Smooth muscle cell (in vitro differentiated cells): Measurements from ENCODE around the gene GRIK5. TPM values are rescaled to one million over a fixed set of nuclear protein-coding genes. Genes with fewer than 3 reads are reported as not detected.
"Not testable (repeated sequence)": the region's sequence is repeated elsewhere in the genome, so short reads cannot be mapped to it uniquely, and the experiment has no call there.

Experiments
- DNase-seq: peaks from one replicate; lab custom pipeline; 2025; ENCODE audit not compliant: unreplicated experiment; lab: John Stamatoyannopoulos, UW
- H2AFZ ChIP-seq: fragments of 200-600 bp; sonication (generic); 2 replicates; pipeline ENCODE4 v1.6.0; 2016; ENCODE audit warnings: antibody characterized with exemption, low read depth, mild to moderate bottlenecking
- H3F3A ChIP-seq: fragments of 200-600 bp; sonication (generic); 2 replicates; pipeline ENCODE4 v1.6.0; 2017; ENCODE audit warnings: antibody characterized with exemption, low read depth
- H3K27ac ChIP-seq: fragments of 200-600 bp; sonication (generic); 2 replicates; pipeline ENCODE4 v1.5.1; 2016; ENCODE audit warnings: low read depth, mild to moderate bottlenecking
- H3K27me3 ChIP-seq: fragments of 200-600 bp; sonication (generic); 2 replicates; pipeline ENCODE4 v1.6.1; 2016; ENCODE audit warnings: low read depth, mild to moderate bottlenecking
- H3K36me3 ChIP-seq: fragments of 200-600 bp; sonication (generic); 2 replicates; pipeline ENCODE4 v1.5.1; 2016; ENCODE audit warnings: low read depth
- H3K4me1 ChIP-seq: fragments of 200-600 bp; sonication (generic); 2 replicates; pipeline ENCODE4 v1.5.1; 2016; ENCODE audit warnings: low read depth
- H3K4me2 ChIP-seq: fragments of 200-600 bp; sonication (generic); 2 replicates; pipeline ENCODE4 v1.6.0; 2016; ENCODE audit warnings: mild to moderate bottlenecking
- H3K4me3 ChIP-seq: fragments of 200-600 bp; sonication (generic); 2 replicates; pipeline ENCODE4 v1.5.1; 2016; ENCODE audit warnings: mild to moderate bottlenecking
- H3K79me2 ChIP-seq: fragments of 200-600 bp; sonication (generic); 2 replicates; pipeline ENCODE4 v1.6.0; 2016; ENCODE audit warnings: low read depth, mild to moderate bottlenecking
- H3K9ac ChIP-seq: fragments of 200-600 bp; sonication (generic); 2 replicates; pipeline ENCODE4 v1.6.0; 2016; ENCODE audit warnings: low read depth
- H3K9me3 ChIP-seq: fragments of 200-600 bp; sonication (generic); replicated peaks from 2 replicates; pipeline ENCODE4 v1.5.1; 2016; ENCODE audit warnings: low read depth
- H4K20me1 ChIP-seq: fragments of 200-600 bp; sonication (generic); 2 replicates; pipeline ENCODE4 v1.6.0; 2016; ENCODE audit warnings: low read depth
- CTCF ChIP-seq: fragments of 200-600 bp; sonication (generic); IDR thresholded peaks from 2 replicates; pipeline ENCODE4 v1.5.1; 2017; ENCODE audit warnings: borderline replicate concordance, mild to moderate bottlenecking, antibody characterized with exemption; ENCODE audit not compliant: insufficient read depth, poor library complexity, severe bottlenecking
- WGBS: methylation state at CpG from one replicate; pipeline ENCODE4 v1.1.7; 2016; ENCODE audit warnings: low lambda C conversion rate; 5-methylcytosine and 5-hydroxymethylcytosine counted together
- polyA plus RNA-seq: library from polyadenylated mRNA; unstranded; fragments of >200 nt; fragmentation: Nextera tagmentation; extraction: Ambion mirVana; gene quantifications from 2 replicates; pipeline ENCODE4 v1.2.1, GENCODE V29; 2016
- total RNA-seq: library from RNA; depleted of rRNA; stranded (reverse); fragments of >200 nt; gene quantifications from 2 replicates; pipeline ENCODE4 v1.2.3, GENCODE V29; 2014

Gene GRIK5
- total and polyA plus RNA-seq, 2 experiments from 2014 or later, result 0.67 to 2.0 TPM

DNA sequence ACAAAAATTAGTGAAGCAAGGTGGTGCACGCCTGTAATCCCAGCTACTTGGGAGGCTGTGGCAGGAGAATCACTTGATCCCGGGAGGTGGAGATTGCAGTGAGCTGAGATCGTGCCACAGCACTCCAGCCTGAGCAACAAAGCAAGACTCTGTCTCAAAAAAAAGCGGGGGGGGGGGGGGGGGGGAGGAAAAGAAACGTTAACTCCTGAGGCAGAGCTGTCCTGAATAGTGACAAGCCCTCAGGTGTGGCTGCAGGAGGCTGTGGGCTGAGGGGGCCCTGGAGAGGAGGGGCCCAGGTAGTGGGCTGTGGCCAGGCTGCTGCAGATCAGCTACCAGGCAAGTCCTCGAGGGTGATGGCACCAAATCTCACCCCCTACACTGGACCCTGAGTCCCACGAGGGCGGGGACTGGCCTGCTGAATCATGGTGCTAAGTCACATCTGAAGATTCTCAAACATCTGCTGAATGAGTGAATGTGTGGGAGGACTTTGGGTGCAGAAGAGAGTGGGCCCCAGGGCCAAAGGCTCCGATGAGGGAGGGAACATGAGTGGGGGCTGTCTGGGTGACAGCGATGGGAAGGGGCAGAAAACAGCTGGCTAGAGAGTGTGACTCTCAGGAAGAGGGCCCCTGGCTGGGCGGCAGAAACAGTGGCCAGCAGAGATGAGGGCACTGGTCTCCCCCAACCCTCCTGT, 51.4 kb downstream of the GRIK5 start:
- no peaks in the 10 kb centered on the region for H3K27me3 ChIP-seq
- no peaks in the 10 kb centered on the region for H3K9me3 ChIP-seq
- H2AFZ ChIP-seq, result no peak overlapping the region
- H3K36me3 ChIP-seq, result no peaks in the 10 kb centered on the region
- no peak overlapping the region for H3K4me3 ChIP-seq
- 59% methylated on average over 9 of the region's 11 CpGs for WGBS
- no peak overlapping the region for H3K27ac ChIP-seq
- no peak for TF ChIP-seq CTCF
- H3K4me1 ChIP-seq, result no peaks in the 10 kb centered on the region
- no peaks in the 10 kb centered on the region for H3K79me2 ChIP-seq
- H3K9ac ChIP-seq, result no peak overlapping the region
- no peak overlapping the region for H3K4me2 ChIP-seq
- no peaks in the 10 kb centered on the region for H4K20me1 ChIP-seq
- no peaks in the 10 kb centered on the region for H3F3A ChIP-seq
- DNase-seq, result no peak

DNA sequence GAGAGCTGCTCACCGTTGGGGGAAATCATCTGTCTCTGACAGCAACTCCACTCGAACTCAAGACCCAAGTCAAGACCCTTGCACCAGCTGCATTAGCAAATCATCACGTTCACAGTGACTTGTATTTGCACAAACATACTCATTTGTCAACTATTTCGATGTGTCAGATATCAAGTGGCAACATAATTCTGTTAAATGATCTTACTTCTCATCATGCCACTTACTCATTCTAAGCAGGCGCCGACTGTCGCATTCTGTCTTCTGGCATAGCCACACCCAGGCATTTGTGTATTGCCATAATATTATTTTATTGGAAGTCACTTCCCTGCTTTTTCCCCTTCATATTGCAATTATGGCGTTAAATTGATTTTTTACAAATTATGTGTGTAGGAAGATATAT, 53.0 kb downstream of the GRIK5 start:
- H3K9ac ChIP-seq, result no peak overlapping the region
- no peaks in the 10 kb centered on the region for H3F3A ChIP-seq
- H3K4me1 ChIP-seq, result no peaks in the 10 kb centered on the region
- no peaks in the 10 kb centered on the region for H3K36me3 ChIP-seq
- no peak overlapping the region for H3K4me3 ChIP-seq
- no peaks in the 10 kb centered on the region for H3K9me3 ChIP-seq
- H2AFZ ChIP-seq, result no peak overlapping the region
- no peak for DNase-seq
- no peaks in the 10 kb centered on the region for H3K27me3 ChIP-seq
- 91% methylated on average over 8 of the region's 8 CpGs for WGBS
- no peaks in the 10 kb centered on the region for H4K20me1 ChIP-seq
- no peak overlapping the region for H3K27ac ChIP-seq
- H3K4me2 ChIP-seq, result no peak overlapping the region
- no peaks in the 10 kb centered on the region for H3K79me2 ChIP-seq
- no peak for TF ChIP-seq CTCF

DNA sequence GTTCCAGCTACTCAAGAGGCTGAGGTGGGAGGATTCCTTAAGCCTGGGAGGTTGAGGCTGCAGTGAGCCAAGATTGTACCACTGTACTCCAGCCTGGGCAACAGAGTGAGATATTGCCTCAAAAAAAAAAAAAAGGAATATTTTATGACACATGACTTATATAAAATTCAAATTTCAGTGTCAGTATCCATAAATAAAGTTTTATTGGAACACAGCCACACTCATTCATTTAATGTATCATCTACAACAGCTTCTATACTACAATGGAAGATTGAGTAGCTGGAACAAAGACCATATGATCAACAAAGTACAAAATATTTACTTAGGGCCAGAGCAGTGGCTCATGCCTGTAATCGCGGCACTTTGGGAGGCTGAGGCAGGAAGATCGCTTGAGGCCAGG, 57.3 kb downstream of the GRIK5 start:
- 98% methylated on average over 3 of the region's 3 CpGs for WGBS
- H3K4me3 ChIP-seq, H3K4me2 ChIP-seq, H3K4me1 ChIP-seq, H3K27me3 ChIP-seq, H3K79me2 ChIP-seq, H3F3A ChIP-seq, H3K9ac ChIP-seq, H3K36me3 ChIP-seq, DNase-seq, H2AFZ ChIP-seq, H3K9me3 ChIP-seq, H4K20me1 ChIP-seq, H3K27ac ChIP-seq: not testable (repeated sequence)

- peak overlapping the region; percentile 38 for H3K27ac ChIP-seq
- H4K20me1 ChIP-seq, result no peaks in the 10 kb centered on the region
- H3K4me1 ChIP-seq, result no peaks in the 10 kb centered on the region
- peak overlapping the region; percentile 61 for H3K4me2 ChIP-seq
- no peaks in the 10 kb centered on the region for H3K36me3 ChIP-seq
- no peaks in the 10 kb centered on the region for H3K9me3 ChIP-seq
- no peak overlapping the region for H2AFZ ChIP-seq
- no peak for TF ChIP-seq CTCF
- H3K27me3 ChIP-seq, result no peaks in the 10 kb centered on the region
- no peaks in the 10 kb centered on the region for H3F3A ChIP-seq
- no peak overlapping the region for H3K4me3 ChIP-seq
- WGBS, result 61% methylated on average over 11 of the region's 11 CpGs
- H3K79me2 ChIP-seq, result no peaks in the 10 kb centered on the region
- DNase-seq, result no peak
- no peak overlapping the region for H3K9ac ChIP-seq
Observed at GRCh38 chr19:42010245-42011126, 59.5 kb downstream of the GRIK5 start.
